ENCODE results near the gene PSKH1.
"Not testable (repeated sequence)": the region's sequence is repeated elsewhere in the genome, so short reads cannot be mapped to it uniquely, and the experiment has no call there.

The PSKH1 gene

GRCh38 chr16:67927131-67927941 is 34.3 kb downstream of the PSKH1 start:
- no peak for DNase-seq

GRCh38 chr16:67928147-67928546 is 35.1 kb downstream of the PSKH1 start:
- DNase-seq, result no peak

GRCh38 chr16:67928561-67929364 is 35.7 kb downstream of the PSKH1 start:
- peak; percentile 76 for DNase-seq

GRCh38 chr16:67930191-67930590 is 37.1 kb downstream of the PSKH1 start:
- DNase-seq, result no peak

GRCh38 chr16:67930678-67931211 is 37.7 kb downstream of the PSKH1 start:
- DNase-seq, result no peak

GRCh38 chr16:67931712-67932461 is 38.8 kb downstream of the PSKH1 start, which contains the start of gene CTRL:
TSS of gene CTRL (minus strand) at chr16:67931862. CDS start at chr16:67931852, 10 bp downstream.
- no peak for DNase-seq

GRCh38 chr16:67932462-67932840 is 39.4 kb downstream of the PSKH1 start:
- DNase-seq, result no peak

GRCh38 chr16:67933805-67934204 is 40.8 kb downstream of the PSKH1 start:
- no peak for DNase-seq

GRCh38 chr16:67934306-67935100 is 41.4 kb downstream of the PSKH1 start:
- no peak for DNase-seq

GRCh38 chr16:67935101-67935401 is 42.0 kb downstream of the PSKH1 start:
- no peak for DNase-seq

GRCh38 chr16:67935402-67936123 is 42.5 kb downstream of the PSKH1 start:
- DNase-seq, result peak; percentile 93

- peak; percentile 29 for DNase-seq
Observed at GRCh38 chr16:67936124-67936879, 43.2 kb downstream of the PSKH1 start, which contains the start of gene PSMB10. TSS of gene PSMB10 (minus strand) at chr16:67936850. CDS start at chr16:67936749, 101 bp downstream.

GRCh38 chr16:67936880-67937605 is 44.0 kb downstream of the PSKH1 start:
- DNase-seq, result peak; percentile 65

GRCh38 chr16:67937713-67938112 is 44.7 kb downstream of the PSKH1 start:
- not testable (repeated sequence) for DNase-seq

- peak; percentile 27 for DNase-seq
Observed at GRCh38 chr16:67939507-67940445, 46.7 kb downstream of the PSKH1 start.

- no peak for DNase-seq
Observed at GRCh38 chr16:67940446-67941089, 47.5 kb downstream of the PSKH1 start.

GRCh38 chr16:67941469-67942199 is 48.6 kb downstream of the PSKH1 start:
- no peak for DNase-seq

- DNase-seq, result peak; percentile 26
Observed at GRCh38 chr16:67942200-67942509, 49.1 kb downstream of the PSKH1 start.
